PC-9 (cell line): ENCODE results near the gene NINJ2. TPM values are rescaled to one million over a fixed set of nuclear protein-coding genes. Genes with fewer than 3 reads are reported as not detected.
A peak's percentile ranks its signal among the peaks of the same experiment; 100 is the strongest.

Source experiments
- BruUV-seq: library from RNA; stranded (reverse); fragments of 400-500 nt; replicated peaks from 2 replicates; lab custom pipeline; 2021; lab: Mats Ljungman, UMichigan
- CTCF ChIA-PET: fragments of 300-600 bp; sonication (Branson Sonifier 250); formaldehyde crosslinking; loops from one replicate; lab custom pipeline; 2022; ENCODE audit warnings: antibody characterized with exemption; lab: Charles Lee
- POLR2A ChIA-PET: fragments of 300-600 bp; sonication (Branson Sonifier 250); formaldehyde crosslinking; loops from one replicate; lab custom pipeline; 2022; ENCODE audit warnings: antibody characterized with exemption; ENCODE audit not compliant: unreplicated experiment; lab: Charles Lee
- DNase-seq, 2 experiments: peaks; one replicate each; pipeline versions ENCODE4 v3.0.0 to v3.0.0-alpha.2; 2015 to 2022; ENCODE audit warnings: mixed read lengths in 1 of 2
- H2AFZ ChIP-seq: fragments of 200-600 bp; sonication (generic); 2 replicates; pipeline ENCODE4 v1.8.1; 2017; ENCODE audit warnings: antibody characterized with exemption
- H3F3A ChIP-seq: fragments of 200-600 bp; sonication (generic); 2 replicates; pipeline ENCODE4 v1.8.1; 2017; ENCODE audit warnings: antibody characterized with exemption, mild to moderate bottlenecking, low read depth; ENCODE audit not compliant: insufficient read depth
- H3K27ac ChIP-seq: fragments of 200-600 bp; sonication (generic); 2 replicates; pipeline ENCODE4 v1.6.1; 2016; ENCODE audit warnings: mixed run types
- H3K27me3 ChIP-seq: fragments of 200-600 bp; sonication (generic); 2 replicates; pipeline ENCODE4 v1.6.1; 2016; ENCODE audit warnings: low read depth, mixed run types; ENCODE audit not compliant: insufficient read depth
- H3K36me3 ChIP-seq: fragments of 200-600 bp; sonication (generic); 2 replicates; pipeline ENCODE4 v1.6.1; 2016; ENCODE audit warnings: low read depth, mixed run types
- H3K4me1 ChIP-seq: fragments of 200-600 bp; sonication (generic); replicated peaks from 2 replicates; pipeline ENCODE4 v1.6.1; 2016; ENCODE audit warnings: mixed run types; ENCODE audit not compliant: insufficient read depth
- H3K4me2 ChIP-seq: fragments of 200-600 bp; sonication (generic); 2 replicates; pipeline ENCODE4 v1.6.1; 2017; ENCODE audit warnings: mixed run types
- H3K4me3 ChIP-seq: fragments of 200-600 bp; sonication (generic); 2 replicates; pipeline ENCODE4 v1.6.1; 2016; ENCODE audit warnings: mixed run types
- H3K79me2 ChIP-seq: fragments of 200-600 bp; sonication (generic); 2 replicates; pipeline ENCODE4 v1.6.1; 2017; ENCODE audit warnings: low read depth, mixed run types
- H3K9me2 ChIP-seq: fragments of 200-600 bp; sonication (generic); 2 replicates; pipeline ENCODE4 v1.8.1; 2017; ENCODE audit warnings: mild to moderate bottlenecking; ENCODE audit not compliant: insufficient read depth
- H3K9me3 ChIP-seq: fragments of 200-600 bp; sonication (generic); 2 replicates; pipeline ENCODE4 v1.8.1; 2016; ENCODE audit warnings: low read depth; ENCODE audit not compliant: insufficient read depth
- H4K20me1 ChIP-seq: fragments of 200-600 bp; sonication (generic); 2 replicates; pipeline ENCODE4 v1.8.1; 2017; ENCODE audit not compliant: insufficient read depth
- CTCF ChIP-seq: fragments of 200-600 bp; sonication (generic); conservative IDR thresholded peaks from 2 replicates; pipeline ENCODE4 v1.6.1; 2017; ENCODE audit warnings: mixed run types, antibody characterized with exemption, mild to moderate bottlenecking, moderate library complexity
- EZH2 ChIP-seq: fragments of 200-600 bp; sonication (generic); IDR thresholded peaks from 2 replicates; pipeline ENCODE4 v1.8.0; 2017; ENCODE audit warnings: antibody characterized with exemption, low read depth
- intact Hi-C: fragments of 100-400 bp; cut with micrococcal nuclease; formaldehyde crosslinking; loops from one replicate; pipeline ENCODE4 v1.10.0; 2022; ENCODE audit not compliant: unreplicated experiment
- total RNA-seq: library from RNA; stranded (reverse); gene quantifications from 2 replicates; pipeline ENCODE4 v1.2.3, GENCODE V29; 2021

NINJ2 gene
- total RNA-seq, 1 experiment from 2014 or later, result 19.3 TPM

GRCh38 chr12:547883-548470, 115.3 kb downstream of the NINJ2 start:
- Histone ChIP-seq H3K4me3 (no peak overlapping the region), H3K4me1 (no peaks in the 10 kb centered on the region), H3K79me2 (no peaks in the 10 kb centered on the region), H3K27ac (no peak overlapping the region), H3K9me2 (no peaks in the 10 kb centered on the region), H2AFZ (no peak overlapping the region), H3K27me3 (no peaks in the 10 kb centered on the region), H3K36me3 (no peaks in the 10 kb centered on the region), H4K20me1 (no peaks in the 10 kb centered on the region), H3K9me3 (no peaks in the 10 kb centered on the region), H3F3A (no peaks in the 10 kb centered on the region), H3K4me2 (no peak overlapping the region)
- no peak for DNase-seq
- no peak for TF ChIP-seq EZH2
- no TSS peak for BruUV-seq
- POLR2A ChIA-PET, result no interaction called here
- CTCF ChIA-PET, result interaction anchor here (0.6 to 1.1 kb wide), 4 partner anchors 9 to 546 kb away, joined by 3 to 7 read pairs (median 3); no protein-coding TSS in a partner anchor
- intact Hi-C loops, result loop anchor here (2.0 kb wide), 1 partner anchor 105 kb away; no protein-coding TSS in a partner anchor

GRCh38 chr12:546920-547845, 116.1 kb downstream of the NINJ2 start:
- no TSS peak for BruUV-seq
- H3K4me2 ChIP-seq, result no peak overlapping the region

GRCh38 chr12:546265-546919, 116.9 kb downstream of the NINJ2 start:
- Histone ChIP-seq H3K9me3 (no peaks in the 10 kb centered on the region), H3F3A (no peaks in the 10 kb centered on the region), H3K79me2 (no peaks in the 10 kb centered on the region), H3K9me2 (no peaks in the 10 kb centered on the region), H3K4me3 (no peak overlapping the region), H3K27ac (no peak overlapping the region), H3K4me1 (peaks cover 2% of the 10 kb centered on the region), H4K20me1 (no peaks in the 10 kb centered on the region), H3K36me3 (no peaks in the 10 kb centered on the region), H3K4me2 (no peak overlapping the region), H2AFZ (no peak overlapping the region), H3K27me3 (no peaks in the 10 kb centered on the region)
- DNase-seq, result no peak
- intact Hi-C loops, result loop anchor here (2.0 kb wide), 1 partner anchor 104 kb away; no protein-coding TSS in a partner anchor
- TF ChIP-seq EZH2 (no peak), CTCF (no peak)
- POLR2A ChIA-PET, result no interaction called here
- CTCF ChIA-PET, result interaction anchor here (0.7 kb wide), 1 partner anchor 9 kb away, joined by 3 read pairs; no protein-coding TSS in a partner anchor
- no TSS peak for BruUV-seq

More at GRCh38 chr12:546920-547845, 116.1 kb downstream of the NINJ2 start:
- POLR2A ChIA-PET, result no interaction called here
- Histone ChIP-seq H4K20me1 (no peaks in the 10 kb centered on the region), H3K4me1 (no peaks in the 10 kb centered on the region), H3K36me3 (no peaks in the 10 kb centered on the region), H3K9me2 (no peaks in the 10 kb centered on the region), H3K27me3 (no peaks in the 10 kb centered on the region), H2AFZ (no peak overlapping the region), H3K9me3 (no peaks in the 10 kb centered on the region), H3F3A (no peaks in the 10 kb centered on the region), H3K4me3 (no peak overlapping the region), H3K27ac (no peak overlapping the region), H3K79me2 (no peaks in the 10 kb centered on the region)
- intact Hi-C loops, result loop anchor here (2.0 kb wide), 1 partner anchor 104 kb away; no protein-coding TSS in a partner anchor
- TF ChIP-seq EZH2, result no peak
- TF ChIP-seq CTCF, result peak; percentile 100
- CTCF ChIA-PET, result interaction anchor here (0.7 to 1.1 kb wide), 5 partner anchors 8 to 605 kb away, joined by 3 read pairs; no protein-coding TSS in a partner anchor
- DNase-seq, result peak; percentile 40 to 64
